Measurements from ENCODE around the gene RAPGEFL1. TPM values are rescaled to one million over a fixed set of nuclear protein-coding genes. Genes with fewer than 3 reads are reported as not detected.

Gene RAPGEFL1
- total RNA-seq, 1 experiment from 2014 or later, result 23.6 TPM

DNA sequence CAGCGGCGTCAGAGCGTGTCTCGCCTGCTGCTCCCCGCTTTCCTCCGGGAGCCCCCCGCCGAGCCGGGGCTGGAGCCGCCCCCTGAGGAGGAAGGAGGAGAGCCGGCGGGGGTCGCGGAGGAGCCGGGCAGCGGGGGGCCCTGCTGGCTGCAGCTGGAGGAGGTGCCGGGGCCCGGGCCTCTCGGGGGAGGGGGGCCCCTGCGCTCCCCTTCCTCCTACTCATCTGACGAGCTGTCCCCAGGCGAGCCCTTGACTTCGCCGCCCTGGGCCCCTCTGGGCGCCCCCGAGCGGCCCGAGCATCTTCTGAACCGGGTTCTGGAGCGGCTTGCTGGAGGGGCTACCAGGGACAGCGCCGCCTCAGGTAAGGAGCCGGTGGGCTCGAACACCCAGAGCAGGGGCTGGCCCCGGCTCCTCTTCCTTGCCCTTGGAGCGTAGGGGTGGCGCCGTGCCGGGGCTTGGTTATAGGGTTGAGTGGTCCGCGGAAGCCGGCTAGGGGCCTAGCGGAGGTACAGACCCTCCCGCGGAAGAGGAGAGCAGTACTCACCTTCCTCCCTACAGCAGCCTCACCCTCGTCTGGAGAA is 841 bp downstream of the RAPGEFL1 start:
- Histone ChIP-seq H2AFZ (ENCODE audit: low read length) (no peak overlapping the region), H3K56ac (ENCODE audit: insufficient read length, low read depth, low read length) (no peak overlapping the region), H4K91ac (ENCODE audit: insufficient read length, low read depth, low read length) (no peak overlapping the region), H2BK15ac (ENCODE audit: low read depth, low read length) (no peak overlapping the region), H3K14ac (ENCODE audit: insufficient read depth, low read length) (no peak overlapping the region), H2BK12ac (ENCODE audit: insufficient read length, low read depth, low read length) (no peak overlapping the region), H3K79me1 (ENCODE audit: insufficient read depth, low read depth, low read length, poor library complexity, severe bottlenecking) (no peaks in the 10 kb centered on the region), H3K4me2 (ENCODE audit: insufficient read depth, insufficient read length, low read length) (peak overlapping the region; percentile 1), H4K20me1 (ENCODE audit: control insufficient read depth, insufficient read depth, insufficient read length) (peaks cover 2% of the 10 kb centered on the region), H2BK5ac (ENCODE audit: insufficient read length, low read length) (no peak overlapping the region), H3K23ac (ENCODE audit: insufficient read length, low read depth, low read length) (no peak overlapping the region), H3K79me2 (ENCODE audit: insufficient read depth, low read length) (no peaks in the 10 kb centered on the region), H3K4me1 (ENCODE audit: insufficient read depth, low read length) (peaks cover 5% of the 10 kb centered on the region; the same call in 1 of the 2 replicates), H4K5ac (ENCODE audit: insufficient read length, low read depth, low read length) (no peak overlapping the region), H3K4ac (ENCODE audit: low read depth, low read length) (no peak overlapping the region), H3T11ph (ENCODE audit: low read length) (no peak overlapping the region), H3K9ac (ENCODE audit: extremely low read depth, insufficient read length, low read length) (no peak overlapping the region), H3K23me2 (ENCODE audit: insufficient read length, low read depth, low read length, poor library complexity, severe bottlenecking) (no peaks in the 10 kb centered on the region), H3K27ac (ENCODE audit: insufficient read length, low read depth, low read length) (no peak overlapping the region), H2BK20ac (ENCODE audit: low read depth, low read length, poor library complexity, severe bottlenecking) (no peak overlapping the region), H2AK5ac (ENCODE audit: insufficient read length, low read length) (no peak overlapping the region), H3K27me3 (ENCODE audit: insufficient read depth, low read length) (no peaks in the 10 kb centered on the region; the same call in 1 of the 2 replicates), H3K9me3 (ENCODE audit: control insufficient read depth, low read depth, low read length) (no peaks in the 10 kb centered on the region), H4K8ac (replicated peaks; ENCODE audit: insufficient read length, low read depth, low read length) (no peak overlapping the region), H2BK120ac (ENCODE audit: low read depth, low read length, poor library complexity, severe bottlenecking) (no peak overlapping the region), H3K18ac (ENCODE audit: insufficient read length, low read depth, low read length) (no peak overlapping the region)
- no peaks in the 10 kb centered on the region for H3K9me3 Mint-ChIP-seq
- peaks cover 15 to 34% (median 23%) of the 10 kb centered on the region in 3 experiments for H3K36me3 Mint-ChIP-seq (ENCODE audit: insufficient read depth in 1 of 3, low read depth in 3 of 3)
- DNase-seq, result peak; percentile 80
- peaks cover 25 to 33% of the 10 kb centered on the region in 2 experiments for H3K4me1 Mint-ChIP-seq
- H3K4me3 Mint-ChIP-seq, result peak overlapping the region; percentile 51 to 70
- no peaks in the 10 kb centered on the region; the same call in 1 of the 2 replicates for H3K27me3 Mint-ChIP-seq (ENCODE audit: low read depth)
- no peak overlapping the region for H3K27ac Mint-ChIP-seq
- TF ChIP-seq, protein P1, sequence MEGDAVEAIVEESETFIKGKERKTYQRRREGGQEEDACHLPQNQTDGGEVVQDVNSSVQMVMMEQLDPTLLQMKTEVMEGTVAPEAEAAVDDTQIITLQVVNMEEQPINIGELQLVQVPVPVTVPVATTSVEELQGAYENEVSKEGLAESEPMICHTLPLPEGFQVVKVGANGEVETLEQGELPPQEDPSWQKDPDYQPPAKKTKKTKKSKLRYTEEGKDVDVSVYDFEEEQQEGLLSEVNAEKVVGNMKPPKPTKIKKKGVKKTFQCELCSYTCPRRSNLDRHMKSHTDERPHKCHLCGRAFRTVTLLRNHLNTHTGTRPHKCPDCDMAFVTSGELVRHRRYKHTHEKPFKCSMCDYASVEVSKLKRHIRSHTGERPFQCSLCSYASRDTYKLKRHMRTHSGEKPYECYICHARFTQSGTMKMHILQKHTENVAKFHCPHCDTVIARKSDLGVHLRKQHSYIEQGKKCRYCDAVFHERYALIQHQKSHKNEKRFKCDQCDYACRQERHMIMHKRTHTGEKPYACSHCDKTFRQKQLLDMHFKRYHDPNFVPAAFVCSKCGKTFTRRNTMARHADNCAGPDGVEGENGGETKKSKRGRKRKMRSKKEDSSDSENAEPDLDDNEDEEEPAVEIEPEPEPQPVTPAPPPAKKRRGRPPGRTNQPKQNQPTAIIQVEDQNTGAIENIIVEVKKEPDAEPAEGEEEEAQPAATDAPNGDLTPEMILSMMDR (conservative IDR thresholded peaks at IDR 0.05), result peak; percentile 43
- WGBS (ENCODE audit: extremely low coverage, insufficient read length, low lambda C conversion rate), result no CpG with 5 or more reads among the region's 46 CpGs

Measured in H9 (cell line).